ENCODE results near the gene THUMPD3. TPM values are rescaled to one million over a fixed set of nuclear protein-coding genes. Genes with fewer than 3 reads are reported as not detected.

The THUMPD3 gene
- total RNA-seq, 3 donors from 2014 or later, result 22.2 to 36.4 (median 25.2) TPM

DNA sequence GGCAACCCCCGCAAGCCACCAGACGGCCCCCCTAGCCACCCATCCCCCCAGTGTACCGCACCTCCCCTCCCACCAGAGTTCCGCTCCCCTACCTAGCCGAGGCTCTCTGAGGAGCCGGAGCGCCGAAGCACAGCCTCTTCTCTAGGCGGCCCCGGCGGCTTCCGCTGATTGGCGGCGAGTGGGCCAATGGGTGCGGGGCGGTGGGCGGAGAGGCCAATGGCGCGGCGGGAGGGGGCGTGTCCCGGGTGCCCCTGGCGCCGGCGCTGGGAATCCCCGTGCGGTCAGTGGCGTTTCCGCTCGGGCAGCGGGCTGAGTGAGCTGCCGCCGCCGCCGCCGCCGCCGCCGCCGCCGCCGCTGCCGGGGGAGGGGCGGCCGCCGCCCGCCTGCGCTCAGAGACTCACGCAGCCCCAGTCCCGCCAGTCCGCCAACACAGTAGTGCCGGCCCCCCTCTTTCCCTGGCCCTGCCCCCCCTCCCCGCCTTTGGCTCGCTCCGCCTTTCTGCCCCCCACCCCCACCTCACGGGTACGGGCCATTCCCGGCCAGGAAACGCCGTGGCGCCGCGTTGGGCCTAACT is 34.6 kb downstream of the THUMPD3 start, which contains the start of gene SETD5:
Gene SETD5, plus strand, starts transcription at position 284 of the 574 bp plus-strand sequence. CDS start 31,324 bp downstream, outside the sequence.
- Histone ChIP-seq H3K36me3 (no peaks in the 10 kb centered on the region), H3K4me3 (peak within 1 kb of the TSS; percentile 95 to 97 (median 95)), H3K27me3 (no peaks in the 10 kb centered on the region), H3K4me1 (peaks cover 3 to 30% of the 10 kb centered on the region in 2 donors), H3K9me3 (no peaks in the 10 kb centered on the region), H3K27ac (peak within 1 kb of the TSS; percentile 100)
- intact Hi-C loops (cut with DNase I; ENCODE audit: low total_unique reads), result loop anchor here (10.0 kb wide), 1 partner anchor 397 kb away; the partner anchor contains the start of genes ARPC4 and TADA3
- TF ChIP-seq, protein P1, sequence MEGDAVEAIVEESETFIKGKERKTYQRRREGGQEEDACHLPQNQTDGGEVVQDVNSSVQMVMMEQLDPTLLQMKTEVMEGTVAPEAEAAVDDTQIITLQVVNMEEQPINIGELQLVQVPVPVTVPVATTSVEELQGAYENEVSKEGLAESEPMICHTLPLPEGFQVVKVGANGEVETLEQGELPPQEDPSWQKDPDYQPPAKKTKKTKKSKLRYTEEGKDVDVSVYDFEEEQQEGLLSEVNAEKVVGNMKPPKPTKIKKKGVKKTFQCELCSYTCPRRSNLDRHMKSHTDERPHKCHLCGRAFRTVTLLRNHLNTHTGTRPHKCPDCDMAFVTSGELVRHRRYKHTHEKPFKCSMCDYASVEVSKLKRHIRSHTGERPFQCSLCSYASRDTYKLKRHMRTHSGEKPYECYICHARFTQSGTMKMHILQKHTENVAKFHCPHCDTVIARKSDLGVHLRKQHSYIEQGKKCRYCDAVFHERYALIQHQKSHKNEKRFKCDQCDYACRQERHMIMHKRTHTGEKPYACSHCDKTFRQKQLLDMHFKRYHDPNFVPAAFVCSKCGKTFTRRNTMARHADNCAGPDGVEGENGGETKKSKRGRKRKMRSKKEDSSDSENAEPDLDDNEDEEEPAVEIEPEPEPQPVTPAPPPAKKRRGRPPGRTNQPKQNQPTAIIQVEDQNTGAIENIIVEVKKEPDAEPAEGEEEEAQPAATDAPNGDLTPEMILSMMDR (IDR thresholded peaks at IDR 0.05), result peak in 2 of 3 donors; percentile 9 to 37
- peak; percentile 97 for TF ChIP-seq POLR2A (IDR thresholded peaks at IDR 0.05)
- TF ChIP-seq POLR2AphosphoS5 (IDR thresholded peaks at IDR 0.05), result peak; percentile 93 to 96 (median 95)
- DNase-seq (ENCODE audit: low spot score in 2 of 2), result peak; percentile 98 to 99

DNA sequence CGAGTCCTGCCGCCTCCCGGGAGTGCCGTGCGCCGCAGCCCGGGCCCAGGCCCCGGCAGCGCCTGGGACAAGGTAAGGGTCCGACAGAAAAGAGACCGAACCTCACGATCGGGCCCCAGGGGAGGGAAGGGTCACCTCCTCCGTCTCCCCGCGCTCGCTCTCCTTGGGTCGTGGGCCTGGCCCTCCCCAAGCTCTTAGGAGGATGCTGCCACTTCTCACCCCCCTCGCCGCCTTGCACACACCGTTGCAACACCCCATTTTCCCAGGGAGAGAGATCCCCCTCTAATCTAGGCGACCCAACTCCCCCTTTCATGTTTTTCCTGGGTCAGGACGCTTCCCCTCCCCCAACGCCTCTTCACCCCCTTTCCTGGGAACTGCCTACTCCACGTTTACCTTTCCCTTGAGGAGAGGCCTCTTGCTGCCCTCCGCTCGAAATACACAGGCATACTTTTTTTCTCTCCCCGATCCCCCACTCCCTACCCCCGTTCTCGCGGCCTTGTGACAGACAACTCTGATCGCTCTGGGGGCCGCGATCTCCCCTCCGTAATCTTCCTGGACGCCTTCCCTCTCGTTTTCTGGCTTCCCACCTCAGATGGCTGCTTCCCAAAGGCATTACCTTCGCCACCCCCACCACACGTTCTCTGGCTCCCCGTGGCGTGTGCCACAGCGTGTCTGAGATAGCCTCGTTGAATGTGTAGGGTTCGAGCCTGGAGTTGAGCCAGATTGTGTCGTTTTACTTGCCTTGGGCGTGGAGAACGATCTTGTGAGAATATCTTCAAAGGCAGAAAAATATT is 35.2 kb downstream of the THUMPD3 start:
- TF ChIP-seq POLR2A (IDR thresholded peaks at IDR 0.05), result peak; percentile 46
- TF ChIP-seq, protein P1 (IDR thresholded peaks at IDR 0.05), result no peak
- peak in 2 of 3 donors; percentile 30 to 39 for TF ChIP-seq POLR2AphosphoS5 (IDR thresholded peaks at IDR 0.05)

DNA sequence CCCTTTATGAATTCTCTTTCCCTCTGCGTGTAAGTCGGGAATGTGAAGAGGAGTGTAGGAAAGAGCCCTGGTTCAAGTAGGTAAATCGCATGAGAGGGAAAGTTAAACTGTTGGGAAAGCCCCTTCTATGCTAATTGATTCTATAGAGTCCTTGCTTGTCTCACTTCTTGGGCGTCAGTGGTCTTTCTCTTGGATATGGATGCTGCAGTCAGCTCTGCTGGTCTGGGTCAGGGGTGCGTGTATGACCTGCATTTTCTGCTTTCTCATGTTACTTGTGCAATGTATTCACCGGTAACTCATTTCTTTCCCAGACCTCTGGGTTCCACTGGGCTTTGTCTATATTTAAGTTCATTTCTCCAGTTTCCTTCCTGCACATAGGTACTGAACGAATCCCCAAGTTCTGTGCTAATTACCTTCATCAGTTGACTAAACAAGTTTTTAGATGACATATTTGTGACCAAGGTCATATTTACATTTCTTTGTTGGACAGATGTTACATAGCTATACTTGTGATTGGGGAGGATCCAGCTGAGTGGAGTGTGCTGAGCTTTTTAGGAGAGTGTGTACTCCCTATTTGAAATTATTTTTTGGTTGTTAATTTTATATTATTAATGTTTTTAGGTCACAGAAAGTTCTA is 36.0 kb downstream of the THUMPD3 start:
- peak overlapping the region; percentile 100 for H3K27ac ChIP-seq
- no peaks in the 10 kb centered on the region for H3K27me3 ChIP-seq
- H3K36me3 ChIP-seq, result no peaks in the 10 kb centered on the region
- peak overlapping the region; percentile 95 to 97 (median 95) for H3K4me3 ChIP-seq
- TF ChIP-seq, protein P1 (IDR thresholded peaks at IDR 0.05), result no peak
- TF ChIP-seq POLR2A (IDR thresholded peaks at IDR 0.05) (no peak), POLR2AphosphoS5 (IDR thresholded peaks at IDR 0.05) (no peak)
- no peaks in the 10 kb centered on the region for H3K9me3 ChIP-seq
- DNase-seq (ENCODE audit: low spot score in 2 of 2), result no peak
- H3K4me1 ChIP-seq, result peaks cover 3 to 41% of the 10 kb centered on the region in 2 donors
- intact Hi-C loops (cut with DNase I; ENCODE audit: low total_unique reads), result loop anchor here (10.0 kb wide), 1 partner anchor 396 kb away; the partner anchor contains the start of genes ARPC4 and TADA3

More for the DNA sequence above, 35.2 kb downstream of the THUMPD3 start:
- H3K36me3 ChIP-seq, result no peaks in the 10 kb centered on the region
- intact Hi-C loops (cut with DNase I; ENCODE audit: low total_unique reads), result loop anchor here (10.0 kb wide), 1 partner anchor 397 kb away; the partner anchor contains the start of genes ARPC4 and TADA3
- H3K27me3 ChIP-seq, result no peaks in the 10 kb centered on the region
- peaks cover 3 to 37% of the 10 kb centered on the region in 2 donors for H3K4me1 ChIP-seq
- peak overlapping the region; percentile 100 for H3K27ac ChIP-seq
- DNase-seq (ENCODE audit: low spot score in 2 of 2), result peak; percentile 52 to 54
- H3K9me3 ChIP-seq, result no peaks in the 10 kb centered on the region
- H3K4me3 ChIP-seq, result peak overlapping the region; percentile 95 to 97 (median 95)

DNA sequence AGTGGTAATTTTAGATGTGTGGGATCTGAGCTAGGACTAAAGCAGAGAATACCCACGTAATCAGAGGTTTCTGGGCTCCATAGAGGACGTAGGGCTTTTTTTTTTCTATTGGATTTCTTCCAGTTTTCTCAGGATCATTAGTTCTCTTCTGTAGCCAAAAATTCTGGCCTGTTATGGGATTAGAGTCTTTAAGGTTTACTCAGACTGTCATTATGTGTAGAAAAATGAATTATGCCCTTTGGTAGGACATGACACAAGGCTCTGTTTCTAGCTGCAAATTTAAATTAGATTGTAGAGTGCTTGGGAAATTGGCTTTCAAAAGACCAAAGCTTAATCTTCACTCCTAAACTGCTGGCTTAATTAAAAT is 36.5 kb downstream of the THUMPD3 start:
- Histone ChIP-seq H3K9me3 (no peaks in the 10 kb centered on the region), H3K4me1 (peaks cover 3 to 38% of the 10 kb centered on the region in 2 donors), H3K27me3 (no peaks in the 10 kb centered on the region), H3K36me3 (no peaks in the 10 kb centered on the region), H3K4me3 (peak overlapping the region; percentile 95 to 97 (median 95)), H3K27ac (peak overlapping the region; percentile 100)
- no peak for DNase-seq (ENCODE audit: low spot score in 2 of 2)
- TF ChIP-seq POLR2AphosphoS5 (IDR thresholded peaks at IDR 0.05), result no peak
- no peak for TF ChIP-seq POLR2A (IDR thresholded peaks at IDR 0.05)
- TF ChIP-seq, protein P1 (IDR thresholded peaks at IDR 0.05), result no peak
- intact Hi-C loops (cut with DNase I; ENCODE audit: low total_unique reads), result loop anchor here (10.0 kb wide), 1 partner anchor 395 kb away; the partner anchor contains the start of genes ARPC4 and TADA3

All from breast epithelium (tissue), 4 donors.